ENCODE results near the gene ARHGAP31. TPM values are rescaled to one million over a fixed set of nuclear protein-coding genes. Genes with fewer than 3 reads are reported as not detected.
"Not testable (repeated sequence)": the region's sequence is repeated elsewhere in the genome, so short reads cannot be mapped to it uniquely, and the experiment has no call there.

The ARHGAP31 gene
- total RNA-seq, 1 donor from 2014 or later = 9.7 TPM

GRCh38 chr3:119258915-119259314, 35.3 kb upstream of the ARHGAP31 start:
- no peaks in the 10 kb centered on the region for H3K27me3 Mint-ChIP-seq (ENCODE audit: low read depth)
- H3K36me3 Mint-ChIP-seq = no peaks in the 10 kb centered on the region
- TF ChIP-seq CTCF (IDR thresholded peaks at IDR 0.05; ENCODE audit: unreplicated experiment) = no peak
- H3K4me3 Mint-ChIP-seq = no peak overlapping the region
- H3K4me1 Mint-ChIP-seq = peaks cover 25% of the 10 kb centered on the region
- H3K27ac Mint-ChIP-seq = no peak overlapping the region
- no peak for DNase-seq (ENCODE audit: low spot score in 2 of 2, unreplicated experiment in 2 of 2)
- H3K9me3 Mint-ChIP-seq = peaks cover 4% of the 10 kb centered on the region

- H3K4me3 Mint-ChIP-seq = no peak overlapping the region
- peaks cover 4% of the 10 kb centered on the region for H3K9me3 Mint-ChIP-seq
- no peak for DNase-seq (ENCODE audit: low spot score in 2 of 2, unreplicated experiment in 2 of 2)
- peaks cover 21% of the 10 kb centered on the region for H3K4me1 Mint-ChIP-seq
- no peak overlapping the region for H3K27ac Mint-ChIP-seq
- H3K36me3 Mint-ChIP-seq = no peaks in the 10 kb centered on the region
- no peak for TF ChIP-seq CTCF (IDR thresholded peaks at IDR 0.05; ENCODE audit: unreplicated experiment)
- no peaks in the 10 kb centered on the region for H3K27me3 Mint-ChIP-seq (ENCODE audit: low read depth)
Measured at GRCh38 chr3:119259821-119260220, 34.4 kb upstream of the ARHGAP31 start.

- DNase-seq (ENCODE audit: low spot score in 2 of 2, unreplicated experiment in 2 of 2) = no peak
- Mint-ChIP-seq H3K27ac (no peak overlapping the region), H3K4me1 (peaks cover 21% of the 10 kb centered on the region), H3K9me3 (peaks cover 4% of the 10 kb centered on the region), H3K4me3 (no peak overlapping the region), H3K36me3 (no peaks in the 10 kb centered on the region), H3K27me3 (ENCODE audit: low read depth) (no peaks in the 10 kb centered on the region)
- no peak for TF ChIP-seq CTCF (IDR thresholded peaks at IDR 0.05; ENCODE audit: unreplicated experiment)
Measured at GRCh38 chr3:119261055-119261454, 33.1 kb upstream of the ARHGAP31 start.

GRCh38 chr3:119270212-119270611, 24.0 kb upstream of the ARHGAP31 start:
- not testable (repeated sequence) for DNase-seq (ENCODE audit: low spot score in 2 of 2, unreplicated experiment in 2 of 2); H3K4me1 Mint-ChIP-seq; H3K27ac Mint-ChIP-seq; H3K27me3 Mint-ChIP-seq (ENCODE audit: low read depth); H3K4me3 Mint-ChIP-seq; H3K36me3 Mint-ChIP-seq
- H3K9me3 Mint-ChIP-seq = peaks cover 22% of the 10 kb centered on the region

GRCh38 chr3:119276680-119277079, 17.5 kb upstream of the ARHGAP31 start:
- no peaks in the 10 kb centered on the region for H3K4me1 Mint-ChIP-seq
- H3K9me3 Mint-ChIP-seq = peaks cover 8% of the 10 kb centered on the region
- peaks cover under 1% of the 10 kb centered on the region for H3K36me3 Mint-ChIP-seq
- no peaks in the 10 kb centered on the region for H3K27me3 Mint-ChIP-seq (ENCODE audit: low read depth)
- no peak for TF ChIP-seq CTCF (IDR thresholded peaks at IDR 0.05; ENCODE audit: unreplicated experiment)
- H3K27ac Mint-ChIP-seq = no peak overlapping the region
- H3K4me3 Mint-ChIP-seq = no peak overlapping the region
- no peak for DNase-seq (ENCODE audit: low spot score in 2 of 2, unreplicated experiment in 2 of 2)

- Mint-ChIP-seq H3K9me3 (peaks cover 21% of the 10 kb centered on the region), H3K36me3 (peaks cover 10% of the 10 kb centered on the region), H3K27me3 (ENCODE audit: low read depth) (no peaks in the 10 kb centered on the region), H3K27ac (no peak overlapping the region), H3K4me3 (no peak overlapping the region), H3K4me1 (no peaks in the 10 kb centered on the region)
- no peak for TF ChIP-seq CTCF (IDR thresholded peaks at IDR 0.05; ENCODE audit: unreplicated experiment)
- DNase-seq (ENCODE audit: low spot score in 2 of 2, unreplicated experiment in 2 of 2) = no peak
Measured at GRCh38 chr3:119279101-119279554, 15.1 kb upstream of the ARHGAP31 start.
